ENCODE results near the gene STARD10. TPM values are rescaled to one million over a fixed set of nuclear protein-coding genes. Genes with fewer than 3 reads are reported as not detected.

Gene STARD10
- 10.8 and 13.2 TPM in 2 replicates for total RNA-seq (2014; rRNA removed; shearing (Covaris generic))

GRCh38 chr11:72793425-72794367 is at the start of gene STARD10:
TSS of gene STARD10 (minus strand) at chr11:72794047. CDS start at chr11:72781181, 12,866 bp downstream.
- no peaks in the 10 kb centered on the region for H3K9me3 ChIP-seq (replicated peaks)
- H3K27ac ChIP-seq = 0 out of 2 replicates have a peak within 1 kb of the TSS, but pooled peaks have one; percentile 12
- DNase-seq (ENCODE audit: low read depth in 1 of 2, low spot score in 2 of 2) = peak; percentile 87 to 94
- peaks cover 11% of the 10 kb centered on the region for H3K4me1 ChIP-seq (replicated peaks)
- H3K27me3 ChIP-seq (replicated peaks) = no peaks in the 10 kb centered on the region
- peak within 1 kb of the TSS; percentile 58 for H3K4me3 ChIP-seq
- no peaks in the 10 kb centered on the region for H3K36me3 ChIP-seq

- Histone ChIP-seq H3K36me3 (peaks cover 5% of the 10 kb centered on the region; the same call in 1 of the 2 replicates), H3K27me3 (replicated peaks) (no peaks in the 10 kb centered on the region), H3K27ac (no peak overlapping the region), H3K4me3 (no peak overlapping the region), H3K4me1 (replicated peaks) (no peaks in the 10 kb centered on the region), H3K9me3 (replicated peaks) (no peaks in the 10 kb centered on the region)
- no peak for DNase-seq (ENCODE audit: low read depth in 1 of 2, low spot score in 2 of 2)
These were observed 48.9 kb upstream of the STARD10 start for GRCh38 chr11:72842653-72843330.

GRCh38 chr11:72842126-72842525 is 48.3 kb upstream of the STARD10 start:
- no peaks in the 10 kb centered on the region for H3K27me3 ChIP-seq (replicated peaks)
- H3K4me3 ChIP-seq = no peak overlapping the region
- H3K27ac ChIP-seq = no peak overlapping the region
- no peak for DNase-seq (ENCODE audit: low read depth in 1 of 2, low spot score in 2 of 2)
- no peaks in the 10 kb centered on the region for H3K9me3 ChIP-seq (replicated peaks)
- H3K4me1 ChIP-seq (replicated peaks) = no peaks in the 10 kb centered on the region
- peaks cover 5% of the 10 kb centered on the region; the same call in 1 of the 2 replicates for H3K36me3 ChIP-seq

- Histone ChIP-seq H3K9me3 (replicated peaks) (no peaks in the 10 kb centered on the region), H3K4me1 (replicated peaks) (peaks cover under 1% of the 10 kb centered on the region), H3K27me3 (replicated peaks) (no peaks in the 10 kb centered on the region), H3K4me3 (no peak overlapping the region), H3K36me3 (peaks cover 5% of the 10 kb centered on the region; the same call in 1 of the 2 replicates), H3K27ac (no peak overlapping the region)
- no peak for DNase-seq (ENCODE audit: low read depth in 1 of 2, low spot score in 2 of 2)
These were observed 47.5 kb upstream of the STARD10 start for GRCh38 chr11:72841397-72841796.

- Histone ChIP-seq H3K4me1 (replicated peaks) (peaks cover 7% of the 10 kb centered on the region), H3K4me3 (no peak overlapping the region), H3K27me3 (replicated peaks) (no peaks in the 10 kb centered on the region), H3K36me3 (peaks cover 5% of the 10 kb centered on the region; the same call in 1 of the 2 replicates), H3K27ac (no peak overlapping the region), H3K9me3 (replicated peaks) (no peaks in the 10 kb centered on the region)
- no peak for DNase-seq (ENCODE audit: low read depth in 1 of 2, low spot score in 2 of 2)
These were observed 46.9 kb upstream of the STARD10 start for GRCh38 chr11:72840780-72841179.

- no peaks in the 10 kb centered on the region for H3K27me3 ChIP-seq (replicated peaks)
- H3K9me3 ChIP-seq (replicated peaks) = no peaks in the 10 kb centered on the region
- H3K27ac ChIP-seq = no peak overlapping the region
- H3K4me1 ChIP-seq (replicated peaks) = peaks cover 8% of the 10 kb centered on the region
- H3K4me3 ChIP-seq = no peak overlapping the region
- DNase-seq (ENCODE audit: low read depth in 1 of 2, low spot score in 2 of 2) = no peak
- H3K36me3 ChIP-seq = peaks cover 5% of the 10 kb centered on the region; the same call in 1 of the 2 replicates
These were observed 45.0 kb upstream of the STARD10 start for GRCh38 chr11:72838691-72839305.

- no peaks in the 10 kb centered on the region for H3K9me3 ChIP-seq (replicated peaks)
- H3K27me3 ChIP-seq (replicated peaks) = no peaks in the 10 kb centered on the region
- peaks cover 9% of the 10 kb centered on the region; the same call in 1 of the 2 replicates for H3K36me3 ChIP-seq
- H3K4me3 ChIP-seq = no peak overlapping the region
- no peak for DNase-seq (ENCODE audit: low read depth in 1 of 2, low spot score in 2 of 2)
- H3K27ac ChIP-seq = no peak overlapping the region
- peaks cover 15% of the 10 kb centered on the region for H3K4me1 ChIP-seq (replicated peaks)
These were observed 42.3 kb upstream of the STARD10 start for GRCh38 chr11:72836111-72836510.

- H3K4me1 ChIP-seq (replicated peaks) = peaks cover 16% of the 10 kb centered on the region
- H3K27ac ChIP-seq = no peak overlapping the region
- H3K9me3 ChIP-seq (replicated peaks) = no peaks in the 10 kb centered on the region
- no peaks in the 10 kb centered on the region for H3K27me3 ChIP-seq (replicated peaks)
- H3K4me3 ChIP-seq = no peak overlapping the region
- peaks cover 5% of the 10 kb centered on the region; the same call in 1 of the 2 replicates for H3K36me3 ChIP-seq
- DNase-seq (ENCODE audit: low read depth in 1 of 2, low spot score in 2 of 2) = no peak
These were observed 41.1 kb upstream of the STARD10 start for GRCh38 chr11:72834905-72835304.

GRCh38 chr11:72833811-72834493 is 40.1 kb upstream of the STARD10 start:
- no peak overlapping the region for H3K27ac ChIP-seq
- H3K36me3 ChIP-seq = peaks cover 3% of the 10 kb centered on the region; the same call in 1 of the 2 replicates
- no peaks in the 10 kb centered on the region for H3K27me3 ChIP-seq (replicated peaks)
- H3K9me3 ChIP-seq (replicated peaks) = no peaks in the 10 kb centered on the region
- no peak for DNase-seq (ENCODE audit: low read depth in 1 of 2, low spot score in 2 of 2)
- H3K4me1 ChIP-seq (replicated peaks) = peaks cover 16% of the 10 kb centered on the region
- no peak overlapping the region for H3K4me3 ChIP-seq

GRCh38 chr11:72833083-72833733 is 39.4 kb upstream of the STARD10 start:
- H3K36me3 ChIP-seq = peaks cover 3% of the 10 kb centered on the region; the same call in 1 of the 2 replicates
- no peak overlapping the region for H3K4me3 ChIP-seq
- no peaks in the 10 kb centered on the region for H3K27me3 ChIP-seq (replicated peaks)
- peaks cover 16% of the 10 kb centered on the region for H3K4me1 ChIP-seq (replicated peaks)
- no peaks in the 10 kb centered on the region for H3K9me3 ChIP-seq (replicated peaks)
- no peak for DNase-seq (ENCODE audit: low read depth in 1 of 2, low spot score in 2 of 2)
- no peak overlapping the region for H3K27ac ChIP-seq

GRCh38 chr11:72832301-72833082 is 38.6 kb upstream of the STARD10 start:
- no peaks in the 10 kb centered on the region for H3K9me3 ChIP-seq (replicated peaks)
- peaks cover 3% of the 10 kb centered on the region; the same call in 1 of the 2 replicates for H3K36me3 ChIP-seq
- no peak overlapping the region for H3K27ac ChIP-seq
- H3K4me1 ChIP-seq (replicated peaks) = peaks cover 16% of the 10 kb centered on the region
- no peak for DNase-seq (ENCODE audit: low read depth in 1 of 2, low spot score in 2 of 2)
- no peaks in the 10 kb centered on the region for H3K27me3 ChIP-seq (replicated peaks)
- no peak overlapping the region for H3K4me3 ChIP-seq
